H9 (cell line): ENCODE measurements around the gene PLGRKT. TPM values are rescaled to one million over a fixed set of nuclear protein-coding genes. Genes with fewer than 3 reads are reported as not detected.

ENCODE experiments used
- DNase-seq: peaks from one replicate; pipeline ENCODE4 v3.0.0-alpha.2; 2017
- H2AFZ ChIP-seq: one replicate; pipeline ENCODE4 v1.6.1; 2013; ENCODE audit warnings: mild to moderate bottlenecking, low read length, control low read depth, moderate library complexity
- H2AK5ac ChIP-seq: 2 replicates; pipeline ENCODE4 v1.6.1; 2013; ENCODE audit warnings: low read length, control low read depth, mixed read lengths; ENCODE audit not compliant: insufficient read length
- H2BK120ac ChIP-seq: one replicate; pipeline ENCODE4 v1.6.1; 2013; ENCODE audit warnings: low read depth, mild to moderate bottlenecking, low read length, control low read depth, inconsistent platforms; ENCODE audit not compliant: poor library complexity, severe bottlenecking
- H2BK12ac ChIP-seq: 2 replicates; pipeline ENCODE4 v1.6.1; 2013; ENCODE audit warnings: low read length, control low read depth, mixed read lengths, low read depth; ENCODE audit not compliant: insufficient read length
- H2BK15ac ChIP-seq: 2 replicates; pipeline ENCODE4 v1.6.1; 2013; ENCODE audit warnings: low read depth, low read length, control low read depth
- H2BK20ac ChIP-seq: one replicate; pipeline ENCODE4 v1.6.1; 2013; ENCODE audit warnings: low read depth, mild to moderate bottlenecking, low read length, control low read depth, inconsistent platforms; ENCODE audit not compliant: poor library complexity, severe bottlenecking
- H2BK5ac ChIP-seq: 2 replicates; pipeline ENCODE4 v1.6.1; 2013; ENCODE audit warnings: low read length, control low read depth, mixed read lengths; ENCODE audit not compliant: insufficient read length
- H3K14ac ChIP-seq: 2 replicates; pipeline ENCODE4 v1.6.1; 2013; ENCODE audit warnings: low read length, control low read depth; ENCODE audit not compliant: insufficient read depth
- H3K18ac ChIP-seq: 2 replicates; pipeline ENCODE4 v1.6.1; 2013; ENCODE audit warnings: low read depth, mild to moderate bottlenecking, mixed read lengths, low read length, control low read depth; ENCODE audit not compliant: insufficient read length
- H3K23ac ChIP-seq: 2 replicates; pipeline ENCODE4 v1.6.1; 2013; ENCODE audit warnings: low read length, control low read depth, mixed read lengths, low read depth; ENCODE audit not compliant: insufficient read length
- H3K23me2 ChIP-seq: 2 replicates; pipeline ENCODE4 v1.6.1; 2013; ENCODE audit warnings: low read depth, mild to moderate bottlenecking, mixed read lengths, low read length, control low read depth; ENCODE audit not compliant: insufficient read length, poor library complexity, severe bottlenecking
- H3K27ac ChIP-seq: 2 replicates; pipeline ENCODE4 v1.5.1; 2013; ENCODE audit warnings: low read length, control low read depth, mixed read lengths, low read depth; ENCODE audit not compliant: insufficient read length
- H3K27me3 ChIP-seq: 2 replicates; pipeline ENCODE4 v1.6.1; 2013; ENCODE audit warnings: low read length, control low read depth, inconsistent platforms; ENCODE audit not compliant: insufficient read depth
- H3K4ac ChIP-seq: 2 replicates; pipeline ENCODE4 v1.6.1; 2013; ENCODE audit warnings: low read depth, mild to moderate bottlenecking, control low read depth, inconsistent platforms, low read length, moderate library complexity
- H3K4me1 ChIP-seq: 2 replicates; pipeline ENCODE4 v1.6.1; 2013; ENCODE audit warnings: low read length, control low read depth, inconsistent platforms; ENCODE audit not compliant: insufficient read depth
- H3K4me2 ChIP-seq: 2 replicates; pipeline ENCODE4 v1.6.1; 2013; ENCODE audit warnings: low read length, control low read depth, mixed read lengths; ENCODE audit not compliant: insufficient read length, insufficient read depth
- H3K56ac ChIP-seq: 2 replicates; pipeline ENCODE4 v1.6.1; 2013; ENCODE audit warnings: low read depth, mild to moderate bottlenecking, mixed read lengths, low read length, control low read depth; ENCODE audit not compliant: insufficient read length
- H3K79me1 ChIP-seq: 2 replicates; pipeline ENCODE4 v1.6.1; 2013; ENCODE audit warnings: low read depth, mild to moderate bottlenecking, moderate library complexity, low read length, control low read depth, inconsistent platforms; ENCODE audit not compliant: insufficient read depth, poor library complexity, severe bottlenecking
- H3K79me2 ChIP-seq: 2 replicates; pipeline ENCODE4 v1.6.1; 2013; ENCODE audit warnings: low read length, control low read depth, inconsistent platforms; ENCODE audit not compliant: insufficient read depth
- H3K9ac ChIP-seq: 2 replicates; pipeline ENCODE4 v1.6.1; 2013; ENCODE audit warnings: low read length, control low read depth, mixed read lengths; ENCODE audit not compliant: insufficient read length; ENCODE audit errors: extremely low read depth
- H3K9me3 ChIP-seq: one replicate; pipeline ENCODE4 v1.6.1; 2013; ENCODE audit warnings: low read depth, low read length, inconsistent platforms; ENCODE audit not compliant: control insufficient read depth
- H3T11ph ChIP-seq: one replicate; pipeline ENCODE4 v1.6.1; 2013; ENCODE audit warnings: mild to moderate bottlenecking, low read length, control low read depth, inconsistent platforms
- H4K20me1 ChIP-seq: one replicate; pipeline ENCODE4 v1.6.1; 2013; ENCODE audit not compliant: control insufficient read depth, insufficient read length, insufficient read depth
- H4K5ac ChIP-seq: 2 replicates; pipeline ENCODE4 v1.6.1; 2013; ENCODE audit warnings: low read depth, mild to moderate bottlenecking, mixed read lengths, low read length, control low read depth; ENCODE audit not compliant: insufficient read length
- H4K8ac ChIP-seq: replicated peaks from 2 replicates; pipeline ENCODE4 v1.6.1; 2013; ENCODE audit warnings: low read length, control low read depth, mixed read lengths, low read depth; ENCODE audit not compliant: insufficient read length
- H4K91ac ChIP-seq: 2 replicates; pipeline ENCODE4 v1.6.1; 2013; ENCODE audit warnings: low read depth, mild to moderate bottlenecking, moderate library complexity, mixed read lengths, low read length, control low read depth; ENCODE audit not compliant: insufficient read length
- H3K27ac Mint-ChIP-seq, 3 experiments: 2 replicates in 2 of 3; 3 replicates in 1 of 3; pipeline ENCODE4 v1.8.0; 2020 to 2021; ENCODE audit warnings: mixed read lengths in 3 of 3, mild to moderate bottlenecking in 1 of 3, moderate library complexity in 1 of 3
- H3K27me3 Mint-ChIP-seq: 2 replicates; pipeline ENCODE4 v1.8.0; 2021; ENCODE audit warnings: low read depth, mild to moderate bottlenecking, moderate library complexity, mixed read lengths
- H3K36me3 Mint-ChIP-seq, 3 experiments: 2 replicates in 2 of 3; 3 replicates in 1 of 3; pipeline ENCODE4 v1.8.0; 2020 to 2021; ENCODE audit warnings: low read depth in 3 of 3, mixed read lengths in 3 of 3; ENCODE audit not compliant: insufficient read depth in 1 of 3
- H3K4me1 Mint-ChIP-seq, 2 experiments: 2 replicates each; pipeline ENCODE4 v1.8.0; 2020; ENCODE audit warnings: mixed read lengths in 2 of 2
- H3K4me3 Mint-ChIP-seq, 2 experiments: 2 replicates in 1 of 2; 3 replicates in 1 of 2; pipeline ENCODE4 v1.8.0; 2020 to 2021; ENCODE audit warnings: mild to moderate bottlenecking in 2 of 2, mixed read lengths in 2 of 2, moderate library complexity in 1 of 2
- H3K9me3 Mint-ChIP-seq, 2 experiments: 2 replicates in 1 of 2; 3 replicates in 1 of 2; pipeline ENCODE4 v1.8.0; 2020; ENCODE audit warnings: mild to moderate bottlenecking in 2 of 2, mixed read lengths in 2 of 2, moderate library complexity in 1 of 2
- CTCF ChIP-seq: fragments of 200-600 bp; sonication (generic); conservative IDR thresholded peaks from 3 replicates; pipeline ENCODE4 v1.8.0; 2021; ENCODE audit warnings: antibody characterized with exemption, mild to moderate bottlenecking
- WGBS: extraction: QIAGEN DNeasy Blood & Tissue Kit; methylation state at CpG from one replicate; pipeline ENCODE4 v1.1.7; 2013; ENCODE audit warnings: missing lambda C conversion rate, low lambda C conversion rate, mixed read lengths; ENCODE audit not compliant: insufficient read length; ENCODE audit errors: extremely low coverage; 5-methylcytosine and 5-hydroxymethylcytosine counted together
- total RNA-seq: library from RNA; stranded (reverse); gene quantifications from 2 replicates; pipeline ENCODE4 v1.2.1, GENCODE V29; 2021

Gene PLGRKT
- total RNA-seq, 1 experiment from 2014 or later: 19.6 TPM

- Histone ChIP-seq H2BK20ac (no peak overlapping the region), H3K23me2 (peaks cover 5% of the 10 kb centered on the region), H3K4me2 (no peak overlapping the region), H2AK5ac (no peak overlapping the region), H3K4me1 (no peaks in the 10 kb centered on the region; the same call in 1 of the 2 replicates), H3K18ac (no peak overlapping the region), H4K20me1 (no peaks in the 10 kb centered on the region), H3K79me1 (no peaks in the 10 kb centered on the region), H3K9me3 (no peaks in the 10 kb centered on the region), H3K79me2 (no peaks in the 10 kb centered on the region), H3K27ac (no peak overlapping the region), H2BK120ac (no peak overlapping the region), H2BK12ac (no peak overlapping the region), H3T11ph (no peak overlapping the region), H3K4ac (no peak overlapping the region), H4K91ac (no peak overlapping the region), H2AFZ (no peak overlapping the region), H2BK15ac (no peak overlapping the region), H3K56ac (no peak overlapping the region), H4K5ac (no peak overlapping the region), H3K27me3 (no peaks in the 10 kb centered on the region), H4K8ac (no peak overlapping the region), H3K9ac (no peak overlapping the region), H2BK5ac (no peak overlapping the region), H3K23ac (no peak overlapping the region), H3K14ac (no peak overlapping the region)
- WGBS: no CpG with 5 or more reads among the region's 2 CpGs
- H3K4me3 Mint-ChIP-seq: no peak overlapping the region
- H3K27ac Mint-ChIP-seq: no peak overlapping the region
- H3K9me3 Mint-ChIP-seq: no peaks in the 10 kb centered on the region
- H3K36me3 Mint-ChIP-seq: no peaks in the 10 kb centered on the region
- peaks cover 14% of the 10 kb centered on the region for H3K27me3 Mint-ChIP-seq
- no peak for TF ChIP-seq CTCF
- no peak for DNase-seq
- peaks cover 2 to 5% of the 10 kb centered on the region in 2 experiments; a peak in 3 of 4 replicates for H3K4me1 Mint-ChIP-seq
Measured at GRCh38 chr9:5453004-5453403, 15.3 kb upstream of the PLGRKT start.
